Karpas-422 (cell line): ENCODE measurements around the gene SRPK2. TPM values are rescaled to one million over a fixed set of nuclear protein-coding genes. Genes with fewer than 3 reads are reported as not detected.
"Not testable (repeated sequence)": the region's sequence is repeated elsewhere in the genome, so short reads cannot be mapped to it uniquely, and the experiment has no call there.

Experiments used
- DNase-seq: peaks from one replicate; pipeline ENCODE4 v3.0.0-alpha.2; 2015
- H2AFZ ChIP-seq: fragments of 200-600 bp; sonication (generic); 2 replicates; pipeline ENCODE4 v1.6.1; 2014; ENCODE audit warnings: antibody characterized with exemption, low read length, mixed read lengths
- H3K27ac ChIP-seq: fragments of 200-600 bp; sonication (generic); 2 replicates; pipeline ENCODE4 v1.5.1; 2014; ENCODE audit warnings: mild to moderate bottlenecking, low read length, moderate library complexity
- H3K27me3 ChIP-seq: fragments of 200-600 bp; sonication (generic); 2 replicates; pipeline ENCODE4 v1.6.1; 2014; ENCODE audit warnings: low read length, mixed read lengths
- H3K36me3 ChIP-seq: fragments of 200-600 bp; sonication (generic); 2 replicates; pipeline ENCODE4 v1.6.1; 2014; ENCODE audit warnings: low read length, mixed read lengths; ENCODE audit not compliant: insufficient read depth
- H3K4me1 ChIP-seq: fragments of 200-600 bp; sonication (generic); 2 replicates; pipeline ENCODE4 v1.6.1; 2014; ENCODE audit warnings: mild to moderate bottlenecking, low read length, mixed read lengths
- H3K4me2 ChIP-seq: fragments of 200-600 bp; sonication (generic); 2 replicates; pipeline ENCODE4 v1.6.1; 2014; ENCODE audit warnings: low read length, low read depth, mild to moderate bottlenecking; ENCODE audit not compliant: poor library complexity, severe bottlenecking
- H3K4me3 ChIP-seq: fragments of 200-600 bp; sonication (generic); 2 replicates; pipeline ENCODE4 v1.5.1; 2014; ENCODE audit warnings: mild to moderate bottlenecking, antibody characterized with exemption, low read length, mixed read lengths
- H3K79me2 ChIP-seq: fragments of 200-600 bp; sonication (generic); 2 replicates; pipeline ENCODE4 v1.6.1; 2014; ENCODE audit warnings: mild to moderate bottlenecking, low read length, mixed read lengths
- H3K9ac ChIP-seq: fragments of 200-600 bp; sonication (generic); 2 replicates; pipeline ENCODE4 v1.6.0; 2014; ENCODE audit warnings: low read length
- H3K9me2 ChIP-seq: fragments of 200-600 bp; sonication (generic), shearing (Covaris generic); replicated peaks from 2 replicates; pipeline ENCODE4 v1.6.0; 2014; ENCODE audit warnings: mild to moderate bottlenecking, low read length, moderate library complexity; ENCODE audit not compliant: insufficient read depth
- H3K9me3 ChIP-seq: fragments of 300-700, 200-600 bp; sonication (generic); 2 replicates; pipeline ENCODE4 v1.6.1; 2014; ENCODE audit warnings: low read length, mixed read lengths
- H4K20me1 ChIP-seq: fragments of 200-600 bp; sonication (generic); 2 replicates; pipeline ENCODE4 v1.6.1; 2014; ENCODE audit warnings: mild to moderate bottlenecking, antibody characterized with exemption, low read length, low read depth; ENCODE audit not compliant: insufficient read depth
- total RNA-seq: library from RNA; depleted of rRNA; stranded (reverse); fragments of >200 nt; shearing (Covaris generic); gene quantifications from 2 replicates; pipeline ENCODE4 v1.2.3, GENCODE V29; 2014; ENCODE audit warnings: low replicate concordance

SRPK2 gene
- total RNA-seq, 1 experiment from 2014 or later, result 9.0 TPM

DNA sequence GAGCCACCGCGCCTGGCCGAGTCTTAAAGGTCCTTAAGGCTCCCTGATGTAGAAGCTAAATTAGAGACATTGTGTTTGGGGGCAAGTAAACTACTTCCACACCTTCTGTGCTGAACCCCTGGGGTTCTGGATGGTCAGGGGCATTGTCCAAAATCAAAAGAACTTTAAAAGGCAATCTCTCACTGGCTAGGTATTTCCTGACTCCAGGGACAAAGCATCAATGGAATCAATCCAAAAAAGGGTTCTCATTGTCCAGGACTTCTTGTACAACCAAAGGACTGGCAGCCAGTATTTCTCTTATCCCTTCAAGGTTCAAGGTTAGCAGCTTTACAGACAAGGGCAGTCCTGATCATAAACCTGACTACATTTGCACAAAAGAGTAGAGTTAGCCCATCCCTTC lies 24.0 kb downstream of the SRPK2 start:
- Histone ChIP-seq H3K4me3 (no peak overlapping the region), H2AFZ (no peak overlapping the region), H3K9me2 (no peaks in the 10 kb centered on the region), H3K9ac (no peak overlapping the region), H3K27ac (no peak overlapping the region), H3K79me2 (no peaks in the 10 kb centered on the region), H3K36me3 (no peaks in the 10 kb centered on the region), H3K4me2 (no peak overlapping the region), H3K9me3 (no peaks in the 10 kb centered on the region), H3K4me1 (no peaks in the 10 kb centered on the region), H3K27me3 (no peaks in the 10 kb centered on the region), H4K20me1 (no peaks in the 10 kb centered on the region)
- DNase-seq, result no peak

DNA sequence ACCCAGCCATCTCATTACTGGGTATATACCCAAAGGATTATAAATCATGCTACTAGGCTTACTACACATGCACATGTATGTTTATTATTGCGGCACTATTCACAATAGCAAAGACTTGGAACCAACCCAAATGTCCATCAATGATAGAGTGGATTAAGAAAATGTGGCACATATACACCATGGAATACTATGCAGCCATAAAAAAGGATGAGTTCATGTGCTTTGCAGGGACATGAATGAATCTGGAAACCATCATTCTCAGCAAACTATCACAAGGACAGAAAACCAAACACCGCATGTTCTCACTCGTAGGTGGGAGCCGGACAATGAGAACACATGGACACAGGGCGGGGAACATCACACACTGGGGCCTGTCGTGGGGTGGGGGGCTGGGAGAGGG lies 25.1 kb downstream of the SRPK2 start:
- not testable (repeated sequence) for H3K79me2 ChIP-seq, H3K9me2 ChIP-seq, DNase-seq

DNA sequence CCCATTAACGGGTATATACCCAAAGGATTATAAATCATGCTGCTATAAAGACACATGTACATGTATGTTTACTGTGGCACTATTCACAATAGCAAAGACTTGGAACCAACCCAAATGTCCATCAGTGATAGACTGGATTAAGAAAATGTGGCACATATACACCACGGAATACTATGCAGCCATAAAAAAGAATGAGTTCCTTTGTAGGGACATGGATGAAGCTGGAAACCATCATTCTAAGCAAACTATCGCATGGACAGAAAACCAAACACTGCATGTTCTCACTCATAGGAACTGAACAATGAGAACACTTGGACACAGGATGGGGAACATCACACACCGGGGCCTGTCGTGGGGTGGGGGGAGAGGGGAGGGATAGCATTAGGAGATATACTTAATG lies 26.0 kb downstream of the SRPK2 start:
- DNase-seq, H3K36me3 ChIP-seq, H3K27ac ChIP-seq, H2AFZ ChIP-seq, H3K9ac ChIP-seq, H3K4me3 ChIP-seq, H3K27me3 ChIP-seq, H3K79me2 ChIP-seq, H3K9me2 ChIP-seq, H3K4me1 ChIP-seq, H3K4me2 ChIP-seq, H3K9me3 ChIP-seq, H4K20me1 ChIP-seq: not testable (repeated sequence)

More for the DNA sequence above, 25.1 kb downstream of the SRPK2 start:
- H2AFZ ChIP-seq, H4K20me1 ChIP-seq, H3K9ac ChIP-seq, H3K4me3 ChIP-seq, H3K27ac ChIP-seq, H3K36me3 ChIP-seq, H3K27me3 ChIP-seq, H3K4me1 ChIP-seq, H3K4me2 ChIP-seq, H3K9me3 ChIP-seq: not testable (repeated sequence)

DNA sequence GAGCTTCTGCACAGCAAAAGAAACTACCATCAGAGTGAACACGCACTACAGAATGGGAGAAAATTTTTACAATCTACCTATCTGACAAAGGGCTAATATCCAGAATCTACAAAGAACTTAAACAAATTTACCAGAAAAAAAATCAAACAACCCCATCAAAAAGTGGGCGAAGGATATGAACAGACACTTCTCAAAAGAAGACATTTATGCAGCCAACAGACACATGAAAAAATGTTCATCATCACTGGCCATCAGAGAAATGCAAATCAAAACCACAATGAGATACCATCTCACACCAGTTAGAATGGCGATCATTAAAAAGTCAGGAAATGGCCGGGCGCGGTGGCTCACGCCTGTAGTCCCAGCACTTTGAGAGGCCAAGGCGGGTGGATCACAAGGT lies 26.7 kb downstream of the SRPK2 start:
- not testable (repeated sequence) for H3K27me3 ChIP-seq

DNA sequence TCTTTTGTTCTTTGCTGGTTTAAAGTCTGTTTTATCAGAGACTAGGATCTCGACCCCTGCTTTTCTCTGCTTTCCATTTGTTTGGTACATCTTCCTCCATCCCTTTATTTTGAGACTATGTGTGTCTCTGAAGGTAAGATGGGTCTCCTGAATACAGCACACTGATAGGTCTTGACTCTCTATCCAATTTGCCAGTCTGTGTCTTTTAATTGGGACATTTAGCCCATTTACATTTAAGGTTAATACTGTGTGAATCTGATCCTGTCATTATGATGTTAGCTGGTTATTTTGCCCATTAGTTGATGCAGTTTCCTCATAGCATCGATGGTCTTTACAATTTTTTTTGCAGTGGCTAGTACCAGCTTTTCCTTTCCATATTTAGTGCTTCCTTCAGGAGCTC lies 28.6 kb downstream of the SRPK2 start:
- not testable (repeated sequence) for H4K20me1 ChIP-seq, H3K4me2 ChIP-seq, DNase-seq, H3K9ac ChIP-seq, H3K79me2 ChIP-seq, H3K4me1 ChIP-seq, H3K9me3 ChIP-seq, H2AFZ ChIP-seq, H3K27me3 ChIP-seq, H3K36me3 ChIP-seq, H3K4me3 ChIP-seq, H3K27ac ChIP-seq, H3K9me2 ChIP-seq

More for the DNA sequence above, 26.7 kb downstream of the SRPK2 start:
- DNase-seq, H3K27ac ChIP-seq, H3K9me3 ChIP-seq, H3K4me1 ChIP-seq, H3K36me3 ChIP-seq, H3K79me2 ChIP-seq, H3K9ac ChIP-seq, H3K4me2 ChIP-seq, H4K20me1 ChIP-seq, H3K9me2 ChIP-seq, H2AFZ ChIP-seq, H3K4me3 ChIP-seq: not testable (repeated sequence)

DNA sequence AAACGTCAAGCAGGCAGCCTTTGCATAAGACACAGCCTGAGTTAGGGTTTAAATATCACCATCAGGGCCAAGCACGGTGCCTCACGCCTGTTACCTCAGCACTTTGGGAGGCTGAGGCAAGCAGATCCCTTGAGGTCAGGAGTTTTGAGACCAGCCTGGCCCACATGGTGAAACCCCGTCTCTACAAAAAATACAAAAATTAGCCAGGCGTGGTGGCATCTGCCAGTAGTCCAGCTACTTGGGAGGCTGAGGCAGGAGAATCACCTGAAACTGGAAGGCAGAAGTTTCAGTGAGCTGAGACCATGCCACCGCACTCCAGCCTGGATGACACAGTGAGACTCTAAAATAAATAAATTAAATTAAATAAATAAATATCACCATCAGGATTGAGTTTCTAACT lies 33.0 kb downstream of the SRPK2 start:
- no peaks in the 10 kb centered on the region for H3K36me3 ChIP-seq
- H3K9me3 ChIP-seq, result no peaks in the 10 kb centered on the region
- no peak overlapping the region for H3K4me2 ChIP-seq
- H3K4me1 ChIP-seq, result peaks cover 40% of the 10 kb centered on the region
- H3K27ac ChIP-seq, result no peak overlapping the region
- no peak overlapping the region for H3K4me3 ChIP-seq
- H3K79me2 ChIP-seq, result no peaks in the 10 kb centered on the region
- H3K9me2 ChIP-seq, result no peaks in the 10 kb centered on the region
- no peak for DNase-seq
- H3K27me3 ChIP-seq, result no peaks in the 10 kb centered on the region
- peaks cover 14% of the 10 kb centered on the region for H4K20me1 ChIP-seq
- H3K9ac ChIP-seq, result no peak overlapping the region
- no peak overlapping the region for H2AFZ ChIP-seq

DNA sequence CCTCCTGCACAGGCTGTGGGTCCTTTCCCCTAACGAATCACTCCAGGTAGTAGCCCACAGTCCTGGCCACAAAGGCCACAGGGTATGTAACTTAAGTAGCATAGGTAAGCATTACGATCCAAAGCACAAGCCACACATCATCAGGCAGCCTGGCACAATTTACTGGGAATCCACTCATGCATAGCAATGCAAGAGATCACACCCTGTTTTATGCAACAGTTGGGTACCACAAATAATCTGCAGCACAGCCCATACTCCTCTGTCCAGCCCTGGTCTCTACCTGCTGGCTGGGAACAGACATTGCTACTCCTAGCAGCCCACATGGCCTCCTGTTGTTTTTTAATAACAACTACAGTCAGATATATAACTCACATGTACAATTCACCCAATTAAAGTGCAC lies 34.3 kb downstream of the SRPK2 start:
- Histone ChIP-seq H3K79me2 (no peaks in the 10 kb centered on the region), H3K4me1 (peaks cover 40% of the 10 kb centered on the region), H3K9me3 (no peaks in the 10 kb centered on the region), H3K36me3 (no peaks in the 10 kb centered on the region), H3K27ac (no peak overlapping the region), H3K27me3 (no peaks in the 10 kb centered on the region), H2AFZ (no peak overlapping the region), H3K4me3 (no peak overlapping the region), H3K9ac (no peak overlapping the region), H4K20me1 (peaks cover 14% of the 10 kb centered on the region), H3K9me2 (no peaks in the 10 kb centered on the region), H3K4me2 (no peak overlapping the region)
- no peak for DNase-seq

DNA sequence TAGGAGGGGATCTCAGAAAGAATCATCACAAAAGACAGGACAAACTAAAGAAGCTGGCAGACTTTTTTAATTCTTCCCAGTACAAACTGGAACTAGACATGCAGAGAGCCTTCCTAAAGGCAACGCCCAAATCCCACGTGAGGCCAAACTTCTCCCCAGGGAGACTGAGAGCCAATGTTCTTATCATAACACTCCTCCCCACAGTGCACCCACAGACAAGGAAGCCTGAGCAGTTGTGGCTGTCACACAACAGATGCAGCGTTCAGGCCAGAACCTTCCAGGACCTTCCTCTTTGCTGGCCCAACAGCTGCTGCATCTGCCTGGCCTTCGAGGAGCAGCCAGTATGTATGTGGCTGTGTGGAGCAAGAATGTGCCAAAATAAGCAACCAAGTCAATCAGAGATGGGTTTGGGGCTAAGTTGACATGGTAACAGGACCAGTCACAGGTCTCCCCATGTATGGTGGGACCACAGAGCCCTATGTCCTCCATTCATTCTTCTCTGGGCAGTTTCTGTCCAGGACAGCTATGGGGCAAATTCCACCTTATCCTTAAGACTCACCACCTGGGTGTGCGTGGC lies 34.9 kb downstream of the SRPK2 start:
- Histone ChIP-seq H3K9me2 (no peaks in the 10 kb centered on the region), H3K36me3 (no peaks in the 10 kb centered on the region), H3K79me2 (no peaks in the 10 kb centered on the region), H3K4me1 (peaks cover 40% of the 10 kb centered on the region), H3K27ac (no peak overlapping the region), H3K27me3 (no peaks in the 10 kb centered on the region), H4K20me1 (peaks cover 14% of the 10 kb centered on the region), H3K4me3 (no peak overlapping the region), H3K9me3 (no peaks in the 10 kb centered on the region), H3K4me2 (no peak overlapping the region), H2AFZ (no peak overlapping the region), H3K9ac (no peak overlapping the region)
- DNase-seq, result peak; percentile 43
